Measurements from ENCODE around the gene CSTPP1. TPM values are rescaled to one million over a fixed set of nuclear protein-coding genes. Genes with fewer than 3 reads are reported as not detected.
"Not testable (repeated sequence)": the region's sequence is repeated elsewhere in the genome, so short reads cannot be mapped to it uniquely, and the experiment has no call there.

The CSTPP1 gene
- total RNA-seq, 1 donor from 2014 or later = 25.9 TPM

- no peak for DNase-seq (ENCODE audit: extremely low read depth, low read depth, low spot score)
Measured at GRCh38 chr11:47033439-47033838, 96.9 kb downstream of the CSTPP1 start.

- DNase-seq (ENCODE audit: extremely low read depth, low read depth, low spot score) = no peak
Measured at GRCh38 chr11:47034091-47034490, 97.5 kb downstream of the CSTPP1 start.

- DNase-seq (ENCODE audit: extremely low read depth, low read depth, low spot score) = no peak
Measured at GRCh38 chr11:47035108-47035507, 98.5 kb downstream of the CSTPP1 start.

GRCh38 chr11:47044119-47044518, 107.6 kb downstream of the CSTPP1 start:
- no peak for DNase-seq (ENCODE audit: extremely low read depth, low read depth, low spot score)

- DNase-seq (ENCODE audit: extremely low read depth, low read depth, low spot score) = no peak
Measured at GRCh38 chr11:47047972-47048371, 111.4 kb downstream of the CSTPP1 start.

GRCh38 chr11:47050284-47050683, 113.7 kb downstream of the CSTPP1 start:
- DNase-seq (ENCODE audit: extremely low read depth, low read depth, low spot score) = no peak

GRCh38 chr11:47051217-47051616, 114.7 kb downstream of the CSTPP1 start:
- DNase-seq (ENCODE audit: extremely low read depth, low read depth, low spot score) = no peak

GRCh38 chr11:47052165-47052564, 115.6 kb downstream of the CSTPP1 start:
- DNase-seq (ENCODE audit: extremely low read depth, low read depth, low spot score) = no peak

- DNase-seq (ENCODE audit: extremely low read depth, low read depth, low spot score) = no peak
Measured at GRCh38 chr11:47052576-47052975, 116.0 kb downstream of the CSTPP1 start.

- no peak for DNase-seq (ENCODE audit: extremely low read depth, low read depth, low spot score)
Measured at GRCh38 chr11:47055534-47055933, 119.0 kb downstream of the CSTPP1 start.

GRCh38 chr11:47056261-47056915, 119.8 kb downstream of the CSTPP1 start:
- no peak for DNase-seq (ENCODE audit: extremely low read depth, low read depth, low spot score)

- DNase-seq (ENCODE audit: extremely low read depth, low read depth, low spot score) = no peak
Measured at GRCh38 chr11:47057365-47057764, 120.8 kb downstream of the CSTPP1 start.

GRCh38 chr11:47060807-47061206, 124.2 kb downstream of the CSTPP1 start:
- no peak for DNase-seq (ENCODE audit: extremely low read depth, low read depth, low spot score)

- no peak for DNase-seq (ENCODE audit: extremely low read depth, low read depth, low spot score)
Measured at GRCh38 chr11:47061429-47062178, 125.0 kb downstream of the CSTPP1 start.

GRCh38 chr11:47062736-47063135, 126.2 kb downstream of the CSTPP1 start:
- no peak for DNase-seq (ENCODE audit: extremely low read depth, low read depth, low spot score)

- DNase-seq (ENCODE audit: extremely low read depth, low read depth, low spot score) = no peak
Measured at GRCh38 chr11:47067401-47067800, 130.8 kb downstream of the CSTPP1 start.

- no peak for DNase-seq (ENCODE audit: extremely low read depth, low read depth, low spot score)
Measured at GRCh38 chr11:47070769-47071168, 134.2 kb downstream of the CSTPP1 start.

- no peak for DNase-seq (ENCODE audit: extremely low read depth, low read depth, low spot score)
Measured at GRCh38 chr11:47071341-47071740, 134.8 kb downstream of the CSTPP1 start.

- DNase-seq (ENCODE audit: extremely low read depth, low read depth, low spot score) = no peak
Measured at GRCh38 chr11:47071791-47072261, 135.3 kb downstream of the CSTPP1 start.

GRCh38 chr11:47078751-47079521, 142.4 kb downstream of the CSTPP1 start:
- DNase-seq (ENCODE audit: extremely low read depth, low read depth, low spot score) = no peak

GRCh38 chr11:47080775-47081174, 144.2 kb downstream of the CSTPP1 start:
- DNase-seq (ENCODE audit: extremely low read depth, low read depth, low spot score) = not testable (repeated sequence)

Data from glomerular endothelial cell (primary cell).